ENCODE data around the gene NECAP2.

GRCh38 chr1:16422041-16422440, 18.5 kb upstream of the NECAP2 start:
- no peak for TF ChIP-seq SIN3A (IDR thresholded peaks at IDR 0.05; ENCODE audit: borderline replicate concordance, low read depth, low read length)
- no peak for TF ChIP-seq IRF3 (IDR thresholded peaks at IDR 0.05; ENCODE audit: low read depth, low read length)
- no peak for TF ChIP-seq MXI1 (IDR thresholded peaks at IDR 0.05; ENCODE audit: low read depth, low read length)
- no peak for TF ChIP-seq CTCF (IDR thresholded peaks at IDR 0.05)

All from SK-N-SH (cell line).